Muscle layer of duodenum (tissue), 2 donors: Measurements from ENCODE around the gene WNT16.
A peak's percentile ranks its signal among the peaks of the same experiment; 100 is the strongest.
"Not testable (repeated sequence)": the region's sequence is repeated elsewhere in the genome, so short reads cannot be mapped to it uniquely, and the experiment has no call there.

Source experiments
- H3K27ac ChIP-seq: one replicate; pipeline ENCODE4 v1.7.0; 2013; ENCODE audit warnings: mild to moderate bottlenecking, low read length
- H3K27me3 ChIP-seq: one replicate; pipeline ENCODE4 v1.7.0; 2013; ENCODE audit warnings: low read depth, mild to moderate bottlenecking, control low read depth, low read length
- H3K36me3 ChIP-seq, 2 donors: one replicate each; pipeline ENCODE4 v1.7.0; 2013; ENCODE audit warnings: low read length in 2 of 2, control low read depth in 1 of 2, mild to moderate bottlenecking in 1 of 2; ENCODE audit not compliant: insufficient read depth in 2 of 2, control insufficient read depth in 1 of 2
- H3K4me1 ChIP-seq, 2 donors: one replicate each; pipeline ENCODE4 v1.7.0; 2013; ENCODE audit warnings: low read length in 2 of 2, mild to moderate bottlenecking in 2 of 2, control low read depth in 1 of 2, moderate library complexity in 1 of 2; ENCODE audit not compliant: insufficient read depth in 2 of 2, control insufficient read depth in 1 of 2
- H3K4me3 ChIP-seq, 2 donors: one replicate each; pipeline ENCODE4 v1.7.0; 2013; ENCODE audit warnings: low read length in 2 of 2, low read depth in 1 of 2, mild to moderate bottlenecking in 1 of 2
- H3K9me3 ChIP-seq, 2 donors: one replicate each; pipeline ENCODE4 v1.7.0; 2013; ENCODE audit warnings: low read length in 2 of 2, control low read depth in 1 of 2, mild to moderate bottlenecking in 1 of 2; ENCODE audit not compliant: control insufficient read depth in 1 of 2
- donor health status: healthy.

WNT16 gene

GRCh38 chr7:121313220-121313792 is 15.5 kb upstream of the WNT16 start:
- H3K9me3 ChIP-seq: no peaks in the 10 kb centered on the region
- no peaks in the 10 kb centered on the region for H3K36me3 ChIP-seq
- H3K4me3 ChIP-seq: no peak overlapping the region
- no peaks in the 10 kb centered on the region for H3K4me1 ChIP-seq
- H3K27ac ChIP-seq: no peak overlapping the region
- H3K27me3 ChIP-seq: no peaks in the 10 kb centered on the region

- H3K4me3 ChIP-seq: no peak overlapping the region
- H3K9me3 ChIP-seq: no peaks in the 10 kb centered on the region
- H3K4me1 ChIP-seq: no peaks in the 10 kb centered on the region
- H3K36me3 ChIP-seq: no peaks in the 10 kb centered on the region
- H3K27me3 ChIP-seq: no peaks in the 10 kb centered on the region
- no peak overlapping the region for H3K27ac ChIP-seq
Measured at GRCh38 chr7:121313793-121314676, 14.8 kb upstream of the WNT16 start.

- H3K4me3 ChIP-seq, H3K36me3 ChIP-seq, H3K4me1 ChIP-seq, H3K9me3 ChIP-seq, H3K27me3 ChIP-seq, H3K27ac ChIP-seq: not testable (repeated sequence)
Measured at GRCh38 chr7:121315170-121315569, 13.6 kb upstream of the WNT16 start.

- H3K4me3 ChIP-seq: no peak overlapping the region
- H3K27me3 ChIP-seq: no peaks in the 10 kb centered on the region
- H3K27ac ChIP-seq: no peak overlapping the region
- H3K36me3 ChIP-seq: no peaks in the 10 kb centered on the region
- no peaks in the 10 kb centered on the region for H3K9me3 ChIP-seq
- no peaks in the 10 kb centered on the region for H3K4me1 ChIP-seq
Measured at GRCh38 chr7:121322460-121322859, 6.3 kb upstream of the WNT16 start.

- no peaks in the 10 kb centered on the region for H3K36me3 ChIP-seq
- H3K9me3 ChIP-seq: no peaks in the 10 kb centered on the region
- peaks cover 0 to 3% of the 10 kb centered on the region in 2 donors for H3K4me1 ChIP-seq
- peaks cover 4% of the 10 kb centered on the region for H3K27me3 ChIP-seq
- H3K27ac ChIP-seq: no peak overlapping the region
- H3K4me3 ChIP-seq: no peak overlapping the region
Measured at GRCh38 chr7:121323515-121324302, 5.1 kb upstream of the WNT16 start.

GRCh38 chr7:121327671-121328070 is 1.1 kb upstream of the WNT16 start:
- no peaks in the 10 kb centered on the region for H3K9me3 ChIP-seq
- H3K4me3 ChIP-seq: no peak overlapping the region
- H3K27ac ChIP-seq: no peak overlapping the region
- H3K36me3 ChIP-seq: no peaks in the 10 kb centered on the region
- H3K4me1 ChIP-seq: peaks cover 0 to 25% of the 10 kb centered on the region in 2 donors
- H3K27me3 ChIP-seq: peaks cover 40% of the 10 kb centered on the region

- Histone ChIP-seq H3K4me3 (peak overlapping the region; percentile 58 to 68), H3K36me3 (no peaks in the 10 kb centered on the region), H3K4me1 (peaks cover 0 to 25% of the 10 kb centered on the region in 2 donors), H3K27ac (no peak overlapping the region), H3K27me3 (peaks cover 45% of the 10 kb centered on the region), H3K9me3 (no peaks in the 10 kb centered on the region)
Measured at GRCh38 chr7:121329191-121330052, 622 bp downstream of the WNT16 start.

- Histone ChIP-seq H3K4me1 (peaks cover 0 to 25% of the 10 kb centered on the region in 2 donors), H3K27ac (no peak overlapping the region), H3K9me3 (no peaks in the 10 kb centered on the region), H3K27me3 (peaks cover 46% of the 10 kb centered on the region), H3K36me3 (no peaks in the 10 kb centered on the region), H3K4me3 (peak overlapping the region; percentile 58 to 68)
Measured at GRCh38 chr7:121330053-121330833, 1.4 kb downstream of the WNT16 start.

GRCh38 chr7:121331048-121331447 is 2.2 kb downstream of the WNT16 start:
- peaks cover 46% of the 10 kb centered on the region for H3K27me3 ChIP-seq
- no peaks in the 10 kb centered on the region for H3K9me3 ChIP-seq
- no peak overlapping the region for H3K4me3 ChIP-seq
- no peak overlapping the region for H3K27ac ChIP-seq
- no peaks in the 10 kb centered on the region for H3K36me3 ChIP-seq
- H3K4me1 ChIP-seq: peaks cover 0 to 25% of the 10 kb centered on the region in 2 donors

GRCh38 chr7:121331574-121331973 is 2.8 kb downstream of the WNT16 start:
- peaks cover 0 to 25% of the 10 kb centered on the region in 2 donors for H3K4me1 ChIP-seq
- H3K36me3 ChIP-seq: no peaks in the 10 kb centered on the region
- H3K27ac ChIP-seq: no peak overlapping the region
- no peaks in the 10 kb centered on the region for H3K9me3 ChIP-seq
- peaks cover 46% of the 10 kb centered on the region for H3K27me3 ChIP-seq
- H3K4me3 ChIP-seq: no peak overlapping the region
